ENCODE data around the gene PITPNM1. TPM values are rescaled to one million over a fixed set of nuclear protein-coding genes. Genes with fewer than 3 reads are reported as not detected.

PITPNM1 gene
- total and polyA plus RNA-seq, 2 of the 13 experiments (the other 11 are each of a cell fraction or from before 2014, with no cell fraction given), result 8.2 to 8.5 TPM

GRCh38 chr11:67482827-67483798 is 22.1 kb downstream of the PITPNM1 start, which contains the start of gene AIP (continued):
- no peak; the same call in 1 of the 2 replicates for TF ChIP-seq HBP1 (CRISPR knock-in tag; IDR thresholded peaks at IDR 0.05; ENCODE audit: low read depth)
- peak; percentile 74 for TF ChIP-seq HCFC1 (IDR thresholded peaks at IDR 0.05; ENCODE audit: low read depth, low read length)
- peak; percentile 83; the same call in 1 of the 2 replicates for TF ChIP-seq ZNF335 (CRISPR knock-in tag; IDR thresholded peaks at IDR 0.05)
- peak; percentile 97; the same call in 1 of the 2 replicates for TF ChIP-seq ZNF670 (CRISPR knock-in tag; IDR thresholded peaks at IDR 0.05; ENCODE audit: borderline replicate concordance)
- peak; percentile 90; the same call in 1 of the 2 replicates for TF ChIP-seq CREBL2 (CRISPR knock-in tag; IDR thresholded peaks at IDR 0.05; ENCODE audit: borderline replicate concordance)
- TF ChIP-seq FIP1L1 (IDR thresholded peaks at IDR 0.05; ENCODE audit: borderline replicate concordance, insufficient read depth, low read depth, low read length), result 0 out of 2 replicates have a peak, but pooled peaks have one; percentile 59
- peak; percentile 92 for TF ChIP-seq ZNF619 (CRISPR knock-in tag; IDR thresholded peaks at IDR 0.05)
- TF ChIP-seq ZSCAN5A (CRISPR knock-in tag; IDR thresholded peaks at IDR 0.05; ENCODE audit: borderline replicate concordance), result peak; percentile 96
- peak; percentile 83 for TF ChIP-seq CREM (IDR thresholded peaks at IDR 0.05)
- TF ChIP-seq CREM (CRISPR knock-in tag; IDR thresholded peaks at IDR 0.05), result no peak
- TF ChIP-seq ZNF609 (CRISPR knock-in tag; IDR thresholded peaks at IDR 0.05; ENCODE audit: borderline replicate concordance), result peak; percentile 72
- peak; percentile 15; the same call in 1 of the 2 replicates for TF ChIP-seq CTCF (CRISPR knock-in tag; IDR thresholded peaks at IDR 0.05)
- peak; percentile 92; the same call in 1 of the 2 replicates for TF ChIP-seq KLF9 (CRISPR knock-in tag; IDR thresholded peaks at IDR 0.05; ENCODE audit: low read depth)
- peak; percentile 95; the same call in 1 of the 2 replicates for TF ChIP-seq WIZ (CRISPR knock-in tag; IDR thresholded peaks at IDR 0.05)
- peak; percentile 62; the same call in 1 of the 2 replicates for TF ChIP-seq KDM3A (CRISPR knock-in tag; IDR thresholded peaks at IDR 0.05; ENCODE audit: low read depth)

Data from HepG2 (cell line).